ENCODE data around the gene IL3RA. TPM values are rescaled to one million over a fixed set of nuclear protein-coding genes. Genes with fewer than 3 reads are reported as not detected.

The IL3RA gene
- total and polyA plus RNA-seq, 2 experiments from 2014 or later, result 0.86 TPM; not detected in 1

DNA sequence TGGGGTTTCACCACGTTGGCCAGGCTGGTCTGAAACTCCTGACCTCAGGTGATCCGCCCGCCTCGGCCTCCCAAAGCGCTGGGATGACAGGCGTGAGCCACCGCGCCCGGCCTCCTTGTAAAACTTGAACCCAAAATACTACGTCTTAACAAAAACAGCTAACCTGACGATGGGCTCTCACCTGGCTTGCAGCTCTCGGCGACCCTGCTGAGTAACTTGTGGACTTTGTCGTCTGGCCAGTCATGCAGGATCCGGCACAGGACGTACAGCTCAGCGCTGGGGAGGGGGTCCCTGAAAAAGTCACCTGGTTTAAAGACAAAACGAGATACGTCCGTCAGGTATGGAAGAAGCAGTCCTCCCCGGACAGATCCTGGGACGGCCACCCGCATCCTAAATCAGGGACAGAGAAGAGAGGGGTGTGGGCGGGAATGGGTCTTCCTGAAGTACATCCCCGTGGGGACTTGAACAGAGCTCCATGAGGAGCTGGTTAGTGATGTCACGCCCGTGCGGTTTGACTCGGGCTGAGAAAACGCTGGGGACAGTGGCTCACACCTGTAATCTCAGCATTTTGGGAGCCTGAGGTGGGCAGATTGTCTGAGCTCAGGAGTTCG, 76.1 kb downstream of the IL3RA start (continued):
- TF ChIP-seq CREB1 (CRISPR knock-in tag; IDR thresholded peaks at IDR 0.05; ENCODE audit: low read depth) (no peak), POLR2AphosphoS5 (IDR thresholded peaks at IDR 0.05; ENCODE audit: low read depth) (no peak), ZNF331 (CRISPR knock-in tag; IDR thresholded peaks at IDR 0.05; ENCODE audit: low read depth) (no peak), ZNF114 (CRISPR knock-in tag; IDR thresholded peaks at IDR 0.05) (no peak)

- Histone ChIP-seq H4K20me1 (replicated peaks; ENCODE audit: insufficient read depth) (peaks cover 6% of the 10 kb centered on the region; the same call in 1 of the 2 replicates), H2AFZ (no peak overlapping the region), H3K9me2 (ENCODE audit: insufficient read depth) (no peaks in the 10 kb centered on the region), H3K4me2 (no peak overlapping the region), H3F3A (replicated peaks; ENCODE audit: low read depth) (peaks cover 31% of the 10 kb centered on the region), H3K36me3 (ENCODE audit: insufficient read depth) (peaks cover 10% of the 10 kb centered on the region), H3K4me3 (no peak overlapping the region), H3K27ac (ENCODE audit: low read depth) (no peak overlapping the region), H3K79me2 (replicated peaks; ENCODE audit: insufficient read depth) (no peaks in the 10 kb centered on the region), H3K27me3 (ENCODE audit: insufficient read depth) (no peaks in the 10 kb centered on the region), H3K4me1 (ENCODE audit: insufficient read depth) (no peaks in the 10 kb centered on the region)
- no peak for ATAC-seq
- no peak for DNase-seq (ENCODE audit: low spot score)
- Mint-ChIP-seq H3K27me3 (ENCODE audit: insufficient read depth, low read depth, poor library complexity) (peaks cover 22% of the 10 kb centered on the region), H3K4me1 (peaks cover 8% of the 10 kb centered on the region), H3K9me3 (peaks cover 18% of the 10 kb centered on the region), H3K27ac (no peak overlapping the region), H3K36me3 (ENCODE audit: low read depth) (peaks cover 54% of the 10 kb centered on the region), H3K4me3 (no peak overlapping the region)
- TF ChIP-seq, protein P1, sequence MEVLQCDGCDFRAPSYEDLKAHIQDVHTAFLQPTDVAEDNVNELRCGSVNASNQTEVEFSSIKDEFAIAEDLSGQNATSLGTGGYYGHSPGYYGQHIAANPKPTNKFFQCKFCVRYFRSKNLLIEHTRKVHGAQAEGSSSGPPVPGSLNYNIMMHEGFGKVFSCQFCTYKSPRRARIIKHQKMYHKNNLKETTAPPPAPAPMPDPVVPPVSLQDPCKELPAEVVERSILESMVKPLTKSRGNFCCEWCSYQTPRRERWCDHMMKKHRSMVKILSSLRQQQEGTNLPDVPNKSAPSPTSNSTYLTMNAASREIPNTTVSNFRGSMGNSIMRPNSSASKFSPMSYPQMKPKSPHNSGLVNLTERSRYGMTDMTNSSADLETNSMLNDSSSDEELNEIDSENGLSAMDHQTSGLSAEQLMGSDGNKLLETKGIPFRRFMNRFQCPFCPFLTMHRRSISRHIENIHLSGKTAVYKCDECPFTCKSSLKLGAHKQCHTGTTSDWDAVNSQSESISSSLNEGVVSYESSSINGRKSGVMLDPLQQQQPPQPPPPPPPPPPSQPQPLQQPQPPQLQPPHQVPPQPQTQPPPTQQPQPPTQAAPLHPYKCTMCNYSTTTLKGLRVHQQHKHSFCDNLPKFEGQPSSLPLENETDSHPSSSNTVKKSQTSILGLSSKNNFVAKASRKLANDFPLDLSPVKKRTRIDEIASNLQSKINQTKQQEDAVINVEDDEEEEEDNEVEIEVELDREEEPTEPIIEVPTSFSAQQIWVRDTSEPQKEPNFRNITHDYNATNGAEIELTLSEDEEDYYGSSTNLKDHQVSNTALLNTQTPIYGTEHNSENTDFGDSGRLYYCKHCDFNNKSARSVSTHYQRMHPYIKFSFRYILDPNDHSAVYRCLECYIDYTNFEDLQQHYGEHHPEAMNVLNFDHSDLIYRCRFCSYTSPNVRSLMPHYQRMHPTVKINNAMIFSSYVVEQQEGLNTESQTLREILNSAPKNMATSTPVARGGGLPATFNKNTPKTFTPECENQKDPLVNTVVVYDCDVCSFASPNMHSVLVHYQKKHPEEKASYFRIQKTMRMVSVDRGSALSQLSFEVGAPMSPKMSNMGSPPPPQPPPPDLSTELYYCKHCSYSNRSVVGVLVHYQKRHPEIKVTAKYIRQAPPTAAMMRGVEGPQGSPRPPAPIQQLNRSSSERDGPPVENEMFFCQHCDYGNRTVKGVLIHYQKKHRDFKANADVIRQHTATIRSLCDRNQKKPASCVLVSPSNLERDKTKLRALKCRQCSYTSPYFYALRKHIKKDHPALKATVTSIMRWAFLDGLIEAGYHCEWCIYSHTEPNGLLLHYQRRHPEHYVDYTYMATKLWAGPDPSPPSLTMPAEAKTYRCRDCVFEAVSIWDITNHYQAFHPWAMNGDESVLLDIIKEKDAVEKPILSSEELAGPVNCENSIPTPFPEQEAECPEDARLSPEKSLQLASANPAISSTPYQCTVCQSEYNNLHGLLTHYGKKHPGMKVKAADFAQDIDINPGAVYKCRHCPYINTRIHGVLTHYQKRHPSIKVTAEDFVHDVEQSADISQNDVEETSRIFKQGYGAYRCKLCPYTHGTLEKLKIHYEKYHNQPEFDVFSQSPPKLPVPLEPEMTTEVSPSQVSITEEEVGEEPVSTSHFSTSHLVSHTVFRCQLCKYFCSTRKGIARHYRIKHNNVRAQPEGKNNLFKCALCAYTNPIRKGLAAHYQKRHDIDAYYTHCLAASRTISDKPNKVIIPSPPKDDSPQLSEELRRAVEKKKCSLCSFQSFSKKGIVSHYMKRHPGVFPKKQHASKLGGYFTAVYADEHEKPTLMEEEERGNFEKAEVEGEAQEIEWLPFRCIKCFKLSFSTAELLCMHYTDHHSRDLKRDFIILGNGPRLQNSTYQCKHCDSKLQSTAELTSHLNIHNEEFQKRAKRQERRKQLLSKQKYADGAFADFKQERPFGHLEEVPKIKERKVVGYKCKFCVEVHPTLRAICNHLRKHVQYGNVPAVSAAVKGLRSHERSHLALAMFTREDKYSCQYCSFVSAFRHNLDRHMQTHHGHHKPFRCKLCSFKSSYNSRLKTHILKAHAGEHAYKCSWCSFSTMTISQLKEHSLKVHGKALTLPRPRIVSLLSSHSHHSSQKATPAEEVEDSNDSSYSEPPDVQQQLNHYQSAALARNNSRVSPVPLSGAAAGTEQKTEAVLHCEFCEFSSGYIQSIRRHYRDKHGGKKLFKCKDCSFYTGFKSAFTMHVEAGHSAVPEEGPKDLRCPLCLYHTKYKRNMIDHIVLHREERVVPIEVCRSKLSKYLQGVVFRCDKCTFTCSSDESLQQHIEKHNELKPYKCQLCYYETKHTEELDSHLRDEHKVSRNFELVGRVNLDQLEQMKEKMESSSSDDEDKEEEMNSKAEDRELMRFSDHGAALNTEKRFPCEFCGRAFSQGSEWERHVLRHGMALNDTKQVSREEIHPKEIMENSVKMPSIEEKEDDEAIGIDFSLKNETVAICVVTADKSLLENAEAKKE (CRISPR knock-in tag; IDR thresholded peaks at IDR 0.05), result no peak
- TF ChIP-seq POLR2AphosphoS5 (IDR thresholded peaks at IDR 0.05; ENCODE audit: low read depth), result peak; percentile 11
Observed at GRCh38 chrX:1416327-1416784, 79.8 kb downstream of the IL3RA start.
